ELR (cell line): Measurements from ENCODE around the gene WNT1.

Source experiments
- DNase-seq: peaks from one replicate; pipeline ENCODE4 v3.0.0-alpha.2; 2015; ENCODE audit warnings: low read depth

The WNT1 gene

DNA sequence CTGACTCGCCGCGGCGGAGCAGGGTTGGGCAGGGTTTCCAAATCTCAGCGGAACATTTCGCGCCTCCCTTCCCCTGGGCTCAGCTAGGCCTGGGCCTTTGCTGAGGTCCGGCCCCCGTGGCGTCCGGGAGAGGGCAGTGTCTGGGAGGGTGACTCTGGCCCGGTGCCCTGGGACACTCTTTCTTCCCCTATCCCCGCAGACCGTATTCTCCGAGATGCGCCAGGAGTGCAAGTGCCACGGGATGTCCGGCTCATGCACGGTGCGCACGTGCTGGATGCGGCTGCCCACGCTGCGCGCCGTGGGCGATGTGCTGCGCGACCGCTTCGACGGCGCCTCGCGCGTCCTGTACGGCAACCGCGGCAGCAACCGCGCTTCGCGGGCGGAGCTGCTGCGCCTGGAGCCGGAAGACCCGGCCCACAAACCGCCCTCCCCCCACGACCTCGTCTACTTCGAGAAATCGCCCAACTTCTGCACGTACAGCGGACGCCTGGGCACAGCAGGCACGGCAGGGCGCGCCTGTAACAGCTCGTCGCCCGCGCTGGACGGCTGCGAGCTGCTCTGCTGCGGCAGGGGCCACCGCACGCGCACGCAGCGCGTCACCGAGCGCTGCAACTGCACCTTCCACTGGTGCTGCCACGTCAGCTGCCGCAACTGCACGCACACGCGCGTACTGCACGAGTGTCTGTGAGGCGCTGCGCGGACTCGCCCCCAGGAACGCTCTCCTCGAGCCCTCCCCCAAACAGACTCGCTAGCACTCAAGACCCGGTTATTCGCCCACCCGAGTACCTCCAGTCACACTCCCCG, 3.0 kb downstream of the WNT1 start:
- DNase-seq = peak; percentile 37

GRCh38 chr12:48981757-48982157, 3.6 kb downstream of the WNT1 start:
- DNase-seq = no peak

DNA sequence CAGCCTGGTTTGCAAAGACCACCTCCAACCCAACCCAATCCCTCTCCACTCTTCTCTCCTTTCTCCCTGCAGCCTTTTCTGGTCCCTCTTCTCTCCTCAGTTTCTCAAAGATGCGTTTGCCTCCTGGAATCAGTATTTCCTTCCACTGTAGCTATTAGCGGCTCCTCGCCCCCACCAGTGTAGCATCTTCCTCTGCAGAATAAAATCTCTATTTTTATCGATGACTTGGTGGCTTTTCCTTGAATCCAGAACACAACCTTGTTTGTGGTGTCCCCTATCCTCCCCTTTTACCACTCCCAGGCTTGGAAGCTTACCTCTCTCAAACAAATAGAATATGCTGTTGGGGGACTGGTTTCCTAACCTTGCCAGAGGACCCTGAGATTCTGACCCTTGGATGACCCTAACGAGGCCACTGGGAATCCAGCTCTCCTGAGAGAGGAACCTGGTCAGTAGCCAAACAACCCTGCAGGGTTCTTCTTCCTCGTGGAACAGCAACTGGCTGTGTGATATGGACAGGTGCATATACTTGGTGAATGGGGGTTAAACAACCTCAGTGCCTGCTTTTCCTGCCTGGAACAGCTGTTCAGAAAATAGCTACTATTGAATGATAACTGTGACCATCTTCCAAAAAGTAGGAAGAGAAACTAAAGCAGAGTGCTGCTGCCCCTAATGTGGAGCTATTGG, 4.4 kb downstream of the WNT1 start:
- DNase-seq = no peak

DNA sequence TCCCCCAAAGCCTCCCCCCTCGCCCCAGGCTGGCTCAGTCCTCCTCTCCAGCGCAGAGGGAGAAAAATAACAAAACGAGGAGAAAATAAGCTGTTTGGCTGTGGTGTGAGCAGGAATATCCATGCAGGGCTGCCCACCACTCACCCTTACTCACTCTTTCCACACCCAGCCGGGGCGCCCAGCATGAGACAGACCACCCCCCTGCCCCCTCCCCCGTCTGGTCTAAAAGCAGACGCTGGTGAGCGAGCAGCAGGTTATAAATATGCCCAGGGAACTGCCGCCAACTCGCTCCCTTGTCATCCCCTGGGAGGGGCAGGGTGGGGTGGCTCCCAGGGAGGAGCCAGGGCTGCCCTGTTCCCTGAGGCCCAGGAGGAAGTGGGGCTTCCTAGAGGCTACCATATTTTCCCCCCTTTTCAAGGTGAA, 7.4 kb downstream of the WNT1 start:
- no peak for DNase-seq

GRCh38 chr12:48985901-48986300, 7.8 kb downstream of the WNT1 start:
- DNase-seq = no peak

DNA sequence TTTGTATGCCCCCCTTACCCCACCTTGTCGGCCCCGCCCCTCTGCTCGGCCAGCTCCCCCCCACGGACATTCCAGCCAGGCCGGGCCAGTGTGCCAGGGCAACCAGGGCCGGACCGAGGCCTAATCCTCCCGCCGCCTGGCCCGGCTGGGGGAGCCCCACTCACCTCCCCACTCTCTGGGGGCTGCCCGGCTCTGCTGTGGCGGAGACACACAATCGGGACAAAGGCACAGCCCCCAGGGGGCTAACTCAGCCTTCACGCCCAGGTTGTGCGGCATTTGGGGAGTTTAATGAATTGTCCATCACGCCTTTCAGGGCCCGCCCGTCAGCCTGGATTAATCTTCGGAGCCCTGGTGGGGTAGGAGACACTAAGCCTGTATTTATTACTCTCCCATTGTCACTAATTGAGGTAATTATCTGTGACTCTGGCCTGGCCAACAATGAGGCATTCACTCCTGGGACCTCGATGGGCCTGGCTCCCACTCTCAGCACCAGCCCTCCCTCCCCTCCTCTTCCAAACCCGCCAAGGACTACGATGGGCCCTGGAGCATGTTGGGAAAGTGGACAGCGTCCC, 8.7 kb downstream of the WNT1 start:
- no peak for DNase-seq

- peak; percentile 69 for DNase-seq
Observed at GRCh38 chr12:48988030-48988649, 10.0 kb downstream of the WNT1 start.

DNA sequence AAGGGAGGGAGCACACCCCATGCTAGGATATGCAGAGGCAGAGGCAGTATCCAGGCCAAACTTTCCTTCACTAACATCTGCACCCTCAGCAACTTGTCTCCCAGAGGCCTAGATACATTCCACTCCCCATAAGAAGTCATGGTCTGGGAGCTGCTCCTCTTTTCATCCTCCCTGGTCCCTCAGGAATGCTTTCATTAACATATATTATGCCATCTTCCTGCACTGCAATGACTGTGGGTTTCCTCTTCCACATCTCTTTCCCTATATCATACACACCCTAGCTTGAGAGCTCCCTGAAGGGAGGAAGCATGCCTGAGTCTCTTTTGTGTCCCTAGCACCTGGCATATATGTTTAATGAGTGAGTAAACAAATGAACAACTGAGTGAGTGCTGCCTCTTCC, 12.4 kb downstream of the WNT1 start:
- DNase-seq = no peak

DNA sequence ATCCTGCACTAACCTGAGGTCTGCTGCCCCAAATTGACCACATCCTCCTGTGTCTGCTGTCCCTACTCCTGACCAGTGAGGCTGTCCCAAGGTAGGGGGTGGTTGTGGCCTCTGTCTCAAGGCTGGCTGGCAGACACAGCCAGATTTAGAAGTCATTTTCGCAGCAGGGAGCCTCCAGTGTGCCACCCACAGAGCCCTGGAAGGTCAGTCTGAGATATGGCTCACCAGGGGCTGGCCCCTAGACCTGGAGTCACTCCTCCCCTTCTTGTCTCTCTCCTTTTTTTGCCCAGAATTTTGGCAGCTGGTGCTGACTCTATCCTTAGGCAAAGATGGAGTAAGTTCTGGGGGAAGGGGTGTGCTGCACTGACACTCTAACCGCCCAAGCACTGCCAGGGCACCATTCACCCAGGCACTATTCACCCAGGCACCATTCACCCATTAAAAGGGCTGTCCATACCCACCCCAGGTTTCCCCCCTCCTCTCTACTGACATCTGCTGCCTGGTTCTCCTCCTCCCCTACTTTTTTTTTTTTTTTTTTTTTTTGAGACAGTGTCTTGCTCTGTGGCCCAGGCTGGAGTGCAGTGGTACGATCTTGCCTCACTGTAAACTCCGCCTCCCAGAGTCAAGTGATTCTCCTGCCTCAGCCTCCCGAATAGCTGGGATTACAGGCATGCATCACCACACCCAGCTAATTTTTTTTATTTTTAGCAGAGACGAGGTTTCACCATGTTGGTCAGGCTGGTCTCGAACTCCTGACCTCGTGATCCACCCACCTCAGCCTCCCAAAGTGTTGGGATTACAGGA, 13.3 kb downstream of the WNT1 start:
- DNase-seq = no peak

DNA sequence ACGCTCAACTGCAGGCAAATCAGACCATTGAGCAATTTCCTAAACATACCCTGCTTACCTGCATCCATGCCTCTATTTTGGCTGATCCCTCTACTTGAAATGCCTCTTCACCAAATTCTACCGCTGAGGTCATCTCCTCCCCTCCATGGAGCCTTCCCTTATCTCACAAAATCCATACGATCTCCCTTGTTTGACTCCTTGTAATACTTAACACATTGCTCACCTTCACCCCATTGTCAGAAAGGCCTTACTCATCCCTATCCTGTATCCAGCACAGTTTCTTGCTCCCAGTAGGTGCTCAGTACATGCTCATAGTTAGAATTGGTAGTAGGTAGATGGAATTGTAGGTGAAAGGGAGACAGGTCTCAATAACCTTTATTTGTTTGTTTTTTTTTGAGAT, 15.7 kb downstream of the WNT1 start:
- peak; percentile 46 for DNase-seq

GRCh38 chr12:48994224-48995085, 16.3 kb downstream of the WNT1 start:
- no peak for DNase-seq

GRCh38 chr12:48995086-48995879, 17.2 kb downstream of the WNT1 start:
- DNase-seq = peak; percentile 90

DNA sequence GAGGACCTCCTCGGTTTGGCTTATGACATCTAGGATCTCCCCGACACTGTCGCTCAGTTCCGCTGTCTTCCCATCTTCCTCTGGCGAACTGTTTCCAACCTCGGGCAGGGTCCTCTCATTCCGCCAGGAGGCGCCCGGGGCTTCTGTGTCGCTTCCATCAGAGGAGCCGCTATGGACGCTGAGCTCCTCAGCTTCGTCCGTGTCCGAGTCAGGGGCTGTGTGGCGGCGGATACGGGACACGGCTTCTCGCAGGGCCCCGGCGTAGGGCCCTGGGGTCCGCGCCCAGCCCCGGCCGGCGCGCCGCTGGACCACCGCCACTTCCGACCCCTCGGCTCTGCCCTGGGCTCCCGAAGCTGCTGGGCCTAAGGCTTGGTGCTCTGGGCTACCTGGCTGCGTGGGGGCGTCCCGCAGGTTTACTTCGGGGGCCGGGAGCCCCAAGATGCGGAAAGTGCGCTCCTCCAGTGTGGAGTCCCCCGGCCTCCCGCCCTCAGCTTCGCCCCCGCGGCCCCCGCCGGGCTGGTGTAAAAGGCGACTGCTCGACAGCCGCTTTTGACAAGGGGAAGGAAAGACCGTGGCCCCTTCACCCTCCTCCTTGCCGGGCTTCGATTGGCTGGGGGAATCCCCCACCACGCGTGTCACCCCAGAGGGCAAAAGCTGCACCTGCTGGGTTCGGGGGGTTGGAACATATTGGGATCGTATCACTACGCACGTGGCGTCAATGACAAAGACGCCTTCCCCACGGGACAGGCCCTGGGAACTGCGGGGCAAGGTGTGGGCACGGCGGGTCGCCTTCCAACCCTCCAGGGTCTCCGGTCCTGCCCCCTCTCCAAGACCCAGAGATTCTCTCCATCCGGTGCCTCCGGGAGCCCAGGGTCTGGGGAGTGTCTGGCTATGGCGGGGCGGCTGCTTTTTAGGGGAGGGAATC, 18.9 kb downstream of the WNT1 start:
- peak; percentile 87 for DNase-seq

GRCh38 chr12:48997719-48998496, 19.8 kb downstream of the WNT1 start:
- peak; percentile 43 for DNase-seq

- DNase-seq = peak; percentile 54
Observed at GRCh38 chr12:48998497-48999353, 20.6 kb downstream of the WNT1 start.

DNA sequence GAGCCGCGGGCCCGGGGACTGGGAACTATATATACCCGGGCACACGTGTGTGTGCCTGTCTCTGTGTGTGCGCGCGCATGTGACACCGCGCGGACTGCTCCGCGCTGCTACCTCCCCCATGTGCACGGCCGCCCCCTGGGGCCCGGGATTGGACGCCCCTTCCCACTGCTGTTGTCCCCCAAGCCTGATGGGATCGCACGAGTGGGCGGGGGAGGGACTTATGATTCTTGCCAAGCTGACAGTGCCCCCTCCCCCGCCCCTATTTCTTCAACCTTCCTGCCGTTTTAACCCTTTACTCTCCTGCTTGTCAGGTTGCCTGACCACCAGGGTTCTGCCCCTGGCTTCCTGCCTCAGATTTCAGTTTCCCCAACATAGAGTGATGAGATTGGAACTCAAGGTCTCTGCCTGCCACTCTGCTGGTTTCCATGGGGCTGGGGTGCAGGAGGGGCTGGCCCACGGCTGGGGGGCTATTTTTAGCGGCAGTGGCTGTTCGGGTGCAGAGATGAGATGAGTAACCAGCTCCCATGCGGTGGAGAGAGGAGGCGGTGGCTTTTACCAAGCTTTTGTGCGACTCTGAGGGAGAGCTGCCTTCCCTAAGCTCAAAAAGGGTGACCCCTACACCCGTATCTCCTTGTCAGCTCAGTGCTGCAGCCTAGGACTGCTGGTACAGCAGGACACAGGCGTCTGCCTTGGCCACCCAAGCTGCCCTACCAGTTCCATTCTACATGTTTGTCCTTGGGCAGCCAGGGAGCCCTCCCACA, 21.4 kb downstream of the WNT1 start, which contains the start of gene DDN:
TSS of gene DDN (minus strand) at position 5 of the 761 bp plus-strand sequence. CDS start 88 bp downstream, outside the sequence.
- peak; percentile 60 for DNase-seq
